ENCODE data around the gene GSDME.

The GSDME gene

DNA sequence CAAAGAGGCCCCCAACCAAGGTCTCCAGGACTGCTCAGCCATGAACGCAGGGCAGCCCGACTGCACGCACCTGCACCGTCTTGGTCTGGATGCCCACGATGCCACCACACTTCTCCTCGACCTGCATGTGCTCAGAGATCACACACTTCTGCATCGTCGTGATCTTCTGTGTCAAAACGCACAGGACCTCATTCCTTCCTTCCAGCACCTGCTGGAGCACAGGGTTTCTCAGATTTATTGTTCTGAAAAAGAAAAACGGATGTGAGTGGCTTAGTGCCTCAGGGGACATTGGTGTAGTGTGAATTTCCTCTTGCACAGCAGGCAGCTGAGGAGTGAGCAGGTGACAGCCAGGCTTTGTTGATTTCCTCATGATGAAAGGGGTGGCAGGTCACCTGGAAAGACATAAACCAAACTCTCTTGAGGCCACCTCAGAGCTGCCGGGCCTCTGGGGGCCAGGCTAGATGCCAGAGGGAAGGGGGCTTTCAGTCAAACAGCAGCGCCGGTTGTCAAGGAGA is 38.2 kb downstream of the GSDME start:
- DNase-seq (ENCODE audit: low read depth in 1 of 2, low spot score in 1 of 2), result no peak
- Histone ChIP-seq H3K27ac (replicated peaks) (no peak overlapping the region), H3K4me3 (replicated peaks; ENCODE audit: insufficient read depth, low read length) (no peak overlapping the region), H3K27me3 (ENCODE audit: insufficient read depth, poor library complexity, severe bottlenecking) (no peaks in the 10 kb centered on the region)
- no peak for TF ChIP-seq POLR2AphosphoS5 (IDR thresholded peaks at IDR 0.05; ENCODE audit: low read depth)
- TF ChIP-seq GABPA (IDR thresholded peaks at IDR 0.05; ENCODE audit: low read depth), result no peak
- TF ChIP-seq SPI1 (IDR thresholded peaks at IDR 0.05; ENCODE audit: borderline replicate concordance, low read depth), result no peak
- TF ChIP-seq, protein P1, sequence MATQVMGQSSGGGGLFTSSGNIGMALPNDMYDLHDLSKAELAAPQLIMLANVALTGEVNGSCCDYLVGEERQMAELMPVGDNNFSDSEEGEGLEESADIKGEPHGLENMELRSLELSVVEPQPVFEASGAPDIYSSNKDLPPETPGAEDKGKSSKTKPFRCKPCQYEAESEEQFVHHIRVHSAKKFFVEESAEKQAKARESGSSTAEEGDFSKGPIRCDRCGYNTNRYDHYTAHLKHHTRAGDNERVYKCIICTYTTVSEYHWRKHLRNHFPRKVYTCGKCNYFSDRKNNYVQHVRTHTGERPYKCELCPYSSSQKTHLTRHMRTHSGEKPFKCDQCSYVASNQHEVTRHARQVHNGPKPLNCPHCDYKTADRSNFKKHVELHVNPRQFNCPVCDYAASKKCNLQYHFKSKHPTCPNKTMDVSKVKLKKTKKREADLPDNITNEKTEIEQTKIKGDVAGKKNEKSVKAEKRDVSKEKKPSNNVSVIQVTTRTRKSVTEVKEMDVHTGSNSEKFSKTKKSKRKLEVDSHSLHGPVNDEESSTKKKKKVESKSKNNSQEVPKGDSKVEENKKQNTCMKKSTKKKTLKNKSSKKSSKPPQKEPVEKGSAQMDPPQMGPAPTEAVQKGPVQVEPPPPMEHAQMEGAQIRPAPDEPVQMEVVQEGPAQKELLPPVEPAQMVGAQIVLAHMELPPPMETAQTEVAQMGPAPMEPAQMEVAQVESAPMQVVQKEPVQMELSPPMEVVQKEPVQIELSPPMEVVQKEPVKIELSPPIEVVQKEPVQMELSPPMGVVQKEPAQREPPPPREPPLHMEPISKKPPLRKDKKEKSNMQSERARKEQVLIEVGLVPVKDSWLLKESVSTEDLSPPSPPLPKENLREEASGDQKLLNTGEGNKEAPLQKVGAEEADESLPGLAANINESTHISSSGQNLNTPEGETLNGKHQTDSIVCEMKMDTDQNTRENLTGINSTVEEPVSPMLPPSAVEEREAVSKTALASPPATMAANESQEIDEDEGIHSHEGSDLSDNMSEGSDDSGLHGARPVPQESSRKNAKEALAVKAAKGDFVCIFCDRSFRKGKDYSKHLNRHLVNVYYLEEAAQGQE (IDR thresholded peaks at IDR 0.05; ENCODE audit: insufficient replicate concordance, low read depth), result no peak
- TF ChIP-seq, protein P2, sequence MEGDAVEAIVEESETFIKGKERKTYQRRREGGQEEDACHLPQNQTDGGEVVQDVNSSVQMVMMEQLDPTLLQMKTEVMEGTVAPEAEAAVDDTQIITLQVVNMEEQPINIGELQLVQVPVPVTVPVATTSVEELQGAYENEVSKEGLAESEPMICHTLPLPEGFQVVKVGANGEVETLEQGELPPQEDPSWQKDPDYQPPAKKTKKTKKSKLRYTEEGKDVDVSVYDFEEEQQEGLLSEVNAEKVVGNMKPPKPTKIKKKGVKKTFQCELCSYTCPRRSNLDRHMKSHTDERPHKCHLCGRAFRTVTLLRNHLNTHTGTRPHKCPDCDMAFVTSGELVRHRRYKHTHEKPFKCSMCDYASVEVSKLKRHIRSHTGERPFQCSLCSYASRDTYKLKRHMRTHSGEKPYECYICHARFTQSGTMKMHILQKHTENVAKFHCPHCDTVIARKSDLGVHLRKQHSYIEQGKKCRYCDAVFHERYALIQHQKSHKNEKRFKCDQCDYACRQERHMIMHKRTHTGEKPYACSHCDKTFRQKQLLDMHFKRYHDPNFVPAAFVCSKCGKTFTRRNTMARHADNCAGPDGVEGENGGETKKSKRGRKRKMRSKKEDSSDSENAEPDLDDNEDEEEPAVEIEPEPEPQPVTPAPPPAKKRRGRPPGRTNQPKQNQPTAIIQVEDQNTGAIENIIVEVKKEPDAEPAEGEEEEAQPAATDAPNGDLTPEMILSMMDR (IDR thresholded peaks at IDR 0.05; ENCODE audit: insufficient read depth, low read length), result no peak

DNA sequence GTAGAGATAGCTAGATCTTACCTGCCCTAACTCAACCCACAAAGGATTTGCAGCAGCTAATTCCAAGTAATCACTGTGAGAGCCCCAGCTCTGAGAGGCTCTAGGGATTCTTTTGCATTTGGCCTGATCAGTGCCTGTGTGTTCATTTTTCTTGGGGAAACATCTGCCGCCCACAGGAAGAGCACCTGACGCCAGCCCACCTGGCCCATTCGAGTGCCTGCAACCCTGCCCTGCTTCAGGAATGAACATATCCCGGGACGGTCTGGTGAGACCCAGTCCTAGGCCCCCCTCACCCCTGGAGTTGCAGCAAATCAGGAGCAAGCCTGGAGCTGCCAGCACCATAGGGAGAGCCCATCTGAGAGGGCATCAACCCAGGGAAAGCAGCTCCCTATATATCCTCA is 38.8 kb downstream of the GSDME start:
- no peak for DNase-seq (ENCODE audit: low read depth in 1 of 2, low spot score in 1 of 2)
- TF ChIP-seq, protein P1 (IDR thresholded peaks at IDR 0.05; ENCODE audit: insufficient replicate concordance, low read depth), result no peak
- TF ChIP-seq POLR2AphosphoS5 (IDR thresholded peaks at IDR 0.05; ENCODE audit: low read depth), result no peak
- TF ChIP-seq GABPA (IDR thresholded peaks at IDR 0.05; ENCODE audit: low read depth), result no peak
- no peak for TF ChIP-seq SPI1 (IDR thresholded peaks at IDR 0.05; ENCODE audit: borderline replicate concordance, low read depth)
- TF ChIP-seq, protein P2 (IDR thresholded peaks at IDR 0.05; ENCODE audit: insufficient read depth, low read length), result no peak
- H3K27me3 ChIP-seq (ENCODE audit: insufficient read depth, poor library complexity, severe bottlenecking), result no peaks in the 10 kb centered on the region
- no peak overlapping the region for H3K4me3 ChIP-seq (replicated peaks; ENCODE audit: insufficient read depth, low read length)
- H3K27ac ChIP-seq (replicated peaks), result no peak overlapping the region

GRCh38 chr7:24717694-24718320 is 39.5 kb downstream of the GSDME start:
- DNase-seq (ENCODE audit: low read depth in 1 of 2, low spot score in 1 of 2), result no peak
- H3K4me3 ChIP-seq (replicated peaks; ENCODE audit: insufficient read depth, low read length), result no peak overlapping the region
- TF ChIP-seq, protein P1 (IDR thresholded peaks at IDR 0.05; ENCODE audit: insufficient replicate concordance, low read depth), result no peak
- TF ChIP-seq, protein P2 (IDR thresholded peaks at IDR 0.05; ENCODE audit: insufficient read depth, low read length), result no peak
- TF ChIP-seq POLR2AphosphoS5 (IDR thresholded peaks at IDR 0.05; ENCODE audit: low read depth), result no peak
- no peak for TF ChIP-seq GABPA (IDR thresholded peaks at IDR 0.05; ENCODE audit: low read depth)
- TF ChIP-seq SPI1 (IDR thresholded peaks at IDR 0.05; ENCODE audit: borderline replicate concordance, low read depth), result no peak
- H3K27ac ChIP-seq (replicated peaks), result no peak overlapping the region
- H3K27me3 ChIP-seq (ENCODE audit: insufficient read depth, poor library complexity, severe bottlenecking), result no peaks in the 10 kb centered on the region

Measured in HL-60 (cell line).